Mesendoderm (in vitro differentiated cells): ENCODE measurements around the gene SEC16A.
"Not testable (repeated sequence)": the region's sequence is repeated elsewhere in the genome, so short reads cannot be mapped to it uniquely, and the experiment has no call there.

Experiments
- DNase-seq: peaks from one replicate; pipeline ENCODE4 v3.0.0; 2013
- H2AK5ac ChIP-seq: 2 replicates; pipeline ENCODE4 v1.6.1; 2013; ENCODE audit warnings: low read length, inconsistent platforms
- H2BK120ac ChIP-seq: 2 replicates; pipeline ENCODE4 v1.6.1; 2013; ENCODE audit warnings: low read depth, mild to moderate bottlenecking, low read length, moderate library complexity, mixed read lengths
- H2BK15ac ChIP-seq: replicated peaks from 2 replicates; pipeline ENCODE4 v1.6.1; 2013; ENCODE audit warnings: low read depth, mild to moderate bottlenecking, moderate library complexity
- H2BK5ac ChIP-seq: 2 replicates; pipeline ENCODE4 v1.6.1; 2013; ENCODE audit warnings: low read length, inconsistent platforms
- H3K18ac ChIP-seq: 2 replicates; pipeline ENCODE4 v1.6.1; 2013; ENCODE audit warnings: mild to moderate bottlenecking, low read length, mixed read lengths
- H3K23ac ChIP-seq: one replicate; pipeline ENCODE4 v1.6.1; 2013; ENCODE audit warnings: low read length
- H3K27ac ChIP-seq: 2 replicates; pipeline ENCODE4 v1.5.1; 2013; ENCODE audit warnings: low read depth, mild to moderate bottlenecking, inconsistent platforms, low read length, moderate library complexity
- H3K27me3 ChIP-seq: 2 replicates; pipeline ENCODE4 v1.6.1; 2013; ENCODE audit warnings: low read length, control low read depth, mild to moderate bottlenecking, inconsistent platforms; ENCODE audit not compliant: insufficient read depth, poor library complexity
- H3K36me3 ChIP-seq: 2 replicates; pipeline ENCODE4 v1.6.1; 2013; ENCODE audit warnings: low read length, inconsistent platforms; ENCODE audit not compliant: control insufficient read depth, insufficient read depth
- H3K4ac ChIP-seq: one replicate; pipeline ENCODE4 v1.6.1; 2013; ENCODE audit warnings: low read depth, mild to moderate bottlenecking, low read length, moderate library complexity
- H3K4me1 ChIP-seq: 2 replicates; pipeline ENCODE4 v1.6.1; 2013; ENCODE audit warnings: low read depth, low read length, inconsistent platforms; ENCODE audit not compliant: control insufficient read depth
- H3K4me2 ChIP-seq: 2 replicates; pipeline ENCODE4 v1.6.1; 2013; ENCODE audit warnings: low read length
- H3K4me3 ChIP-seq: 2 replicates; pipeline ENCODE4 v1.5.1; 2013; ENCODE audit warnings: mild to moderate bottlenecking, low read length
- H3K56ac ChIP-seq: one replicate; pipeline ENCODE4 v1.6.1; 2013; ENCODE audit warnings: low read length
- H3K79me1 ChIP-seq: 2 replicates; pipeline ENCODE4 v1.6.1; 2013; ENCODE audit warnings: low read length, inconsistent platforms
- H3K79me2 ChIP-seq: 2 replicates; pipeline ENCODE4 v1.6.1; 2013; ENCODE audit warnings: mild to moderate bottlenecking, low read length; ENCODE audit not compliant: control insufficient read depth, insufficient read depth
- H3K9ac ChIP-seq: 2 replicates; pipeline ENCODE4 v1.6.1; 2013; ENCODE audit warnings: low read length, inconsistent platforms
- H4K5ac ChIP-seq: one replicate; pipeline ENCODE4 v1.6.1; 2013; ENCODE audit warnings: low read length
- H4K8ac ChIP-seq: one replicate; pipeline ENCODE4 v1.6.1; 2013; ENCODE audit warnings: low read depth, mild to moderate bottlenecking, control low read depth, low read length, moderate library complexity
- WGBS: extraction: QIAGEN DNeasy Blood & Tissue Kit; methylation state at CpG from one replicate; pipeline ENCODE4 v1.1.7; 2013; ENCODE audit warnings: low lambda C conversion rate, missing lambda C conversion rate; ENCODE audit not compliant: insufficient coverage; ENCODE audit errors: extremely low coverage; 5-methylcytosine and 5-hydroxymethylcytosine counted together

SEC16A gene

DNA sequence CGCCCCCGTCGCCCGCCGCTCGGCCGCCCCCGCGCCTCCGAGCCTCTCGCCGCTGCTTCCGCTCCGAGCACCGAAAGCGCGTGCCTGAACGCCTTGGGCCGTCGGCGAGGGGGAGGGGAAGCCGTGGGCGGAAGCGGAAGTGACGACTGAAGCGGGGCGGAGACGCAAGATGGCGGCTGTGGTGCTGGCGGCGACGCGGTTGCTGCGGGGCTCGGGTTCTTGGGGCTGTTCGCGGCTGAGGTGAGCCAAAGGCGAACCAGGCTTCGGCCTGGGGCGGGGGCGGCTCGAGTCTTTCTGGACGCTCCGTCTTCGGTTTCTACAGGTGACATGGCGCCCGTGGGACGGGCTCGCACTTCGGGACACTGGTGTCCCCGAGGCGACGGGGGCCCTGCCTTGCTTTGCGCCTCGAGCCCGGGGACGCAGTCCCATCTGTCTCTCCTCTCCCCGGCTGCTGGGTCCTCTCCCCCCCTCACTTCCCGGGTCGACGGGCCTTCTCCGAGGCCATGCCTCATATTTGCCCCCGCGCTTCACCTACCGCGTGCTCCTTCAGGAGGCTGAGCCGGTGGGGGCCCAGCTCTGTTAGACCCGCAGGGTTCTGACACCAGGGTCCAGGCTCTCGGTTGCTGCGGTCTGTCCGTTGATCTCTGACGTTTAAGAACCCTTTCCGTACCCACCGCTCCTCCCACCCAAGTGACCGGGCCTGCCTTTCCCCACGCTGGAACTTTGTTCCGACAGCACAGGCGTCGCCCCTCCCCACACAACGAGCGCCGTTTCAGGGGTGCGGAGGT, 72.1 kb downstream of the SEC16A start, which contains the start of the genes ENTR1 and PMPCA:
TSS of gene ENTR1 (minus strand) at position 115 of the 788 bp plus-strand sequence. CDS start 217 bp downstream, outside the sequence.
TSS of gene PMPCA (plus strand) at position 159 of the 788 bp plus-strand sequence. CDS start at position 170, 11 bp downstream.
- Histone ChIP-seq H4K5ac (no peak within 1 kb of the TSS), H4K8ac (no peak within 1 kb of the TSS), H3K23ac (peak within 1 kb of the TSS; percentile 97), H2AK5ac (no peak within 1 kb of the TSS), H3K27me3 (no peaks in the 10 kb centered on the region), H2BK15ac (no peak within 1 kb of the TSS), H3K4ac (peak within 1 kb of the TSS; percentile 66), H3K36me3 (peaks cover 10% of the 10 kb centered on the region), H3K56ac (peak within 1 kb of the TSS; percentile 95), H2BK5ac (peak within 1 kb of the TSS; percentile 55), H3K9ac (peak within 1 kb of the TSS; percentile 91), H3K4me3 (peak within 1 kb of the TSS; percentile 83), H3K4me2 (peak within 1 kb of the TSS; percentile 88), H3K27ac (peak within 1 kb of the TSS; percentile 30), H3K79me2 (peaks cover 42% of the 10 kb centered on the region), H3K79me1 (peaks cover 31% of the 10 kb centered on the region), H3K4me1 (peaks cover 5% of the 10 kb centered on the region), H3K18ac (peak within 1 kb of the TSS; percentile 34), H2BK120ac (no peak within 1 kb of the TSS)
- WGBS, result no CpG with 5 or more reads among the region's 83 CpGs
- peak; percentile 92 for DNase-seq

DNA sequence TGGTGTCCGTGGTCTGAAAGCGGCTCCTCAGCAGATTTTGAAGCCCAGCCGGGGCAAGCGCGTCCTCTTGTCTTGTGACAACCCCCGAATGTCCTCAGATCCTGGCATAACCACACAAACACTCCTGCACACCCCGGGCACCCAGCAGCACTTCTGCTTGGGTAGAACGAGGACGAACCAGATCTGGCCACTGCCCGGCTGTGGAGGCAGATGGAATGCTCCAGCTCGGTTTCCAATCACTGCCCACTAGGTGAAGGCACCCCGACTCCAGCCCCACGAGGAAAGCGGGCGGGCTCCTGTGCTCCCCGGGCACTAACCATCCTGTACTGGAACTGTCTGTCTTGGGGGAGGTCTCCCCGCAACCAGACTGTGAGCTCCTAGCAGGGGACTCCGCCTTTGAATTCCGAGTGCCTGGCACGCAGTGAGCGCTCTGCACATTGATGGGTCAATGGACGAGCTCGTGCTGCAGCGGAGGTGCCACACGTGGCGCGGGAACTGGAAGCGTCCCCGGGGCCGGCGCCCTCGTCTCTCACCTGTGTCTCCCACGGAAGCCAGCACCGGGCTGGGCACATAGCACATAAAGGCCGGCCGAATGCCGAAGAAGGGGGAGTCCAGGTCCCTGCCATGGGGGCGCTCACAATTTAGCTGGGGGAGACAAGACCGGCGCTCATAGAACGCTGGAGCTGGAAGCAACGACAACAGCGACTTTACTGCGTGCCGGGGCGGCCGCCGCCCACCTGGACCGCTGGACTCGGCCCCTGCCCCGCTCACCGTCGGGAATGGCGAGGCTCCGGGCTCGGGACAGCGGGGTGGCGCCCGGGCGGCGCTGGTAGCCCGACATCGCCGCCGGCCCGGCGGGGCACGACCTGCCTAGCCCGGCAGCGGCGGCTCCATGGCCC, 73.0 kb downstream of the SEC16A start:
- Histone ChIP-seq H3K56ac (peak overlapping the region; percentile 95), H3K36me3 (peaks cover 10% of the 10 kb centered on the region), H3K4ac (peak overlapping the region; percentile 66), H3K4me2 (peak overlapping the region; percentile 88), H3K4me3 (peak overlapping the region; percentile 82), H4K5ac (no peak overlapping the region), H3K18ac (peak overlapping the region; percentile 34), H2AK5ac (no peak overlapping the region), H3K79me1 (peaks cover 31% of the 10 kb centered on the region), H2BK15ac (no peak overlapping the region), H4K8ac (no peak overlapping the region), H3K23ac (peak overlapping the region; percentile 97), H3K9ac (peak overlapping the region; percentile 91), H2BK5ac (peak overlapping the region; percentile 55), H3K79me2 (peaks cover 42% of the 10 kb centered on the region), H3K4me1 (peaks cover 5% of the 10 kb centered on the region), H3K27me3 (no peaks in the 10 kb centered on the region), H3K27ac (peak overlapping the region; percentile 30), H2BK120ac (no peak overlapping the region)
- WGBS, result no CpG with 5 or more reads among the region's 71 CpGs
- peak; percentile 44 for DNase-seq

DNA sequence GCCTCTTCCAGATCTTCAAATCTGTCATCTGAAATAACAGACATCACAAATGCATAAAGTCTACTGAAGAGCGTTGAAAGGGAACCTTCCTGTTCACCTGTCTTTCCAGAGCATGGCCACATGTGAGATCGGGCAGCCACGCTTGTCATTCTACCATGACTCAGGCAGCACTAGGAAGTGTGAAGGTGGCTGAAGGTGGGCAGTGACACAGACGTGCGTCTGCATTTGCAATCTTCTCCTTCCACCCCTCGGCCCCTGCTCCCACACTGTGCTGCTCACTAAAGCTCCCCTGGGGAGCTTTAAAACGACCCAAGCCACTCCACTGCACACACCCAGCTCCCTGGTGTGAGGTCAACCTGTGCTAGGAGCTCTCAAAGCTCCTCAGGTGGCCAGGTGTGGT, 74.9 kb downstream of the SEC16A start:
- no peak for DNase-seq
- Histone ChIP-seq H2BK120ac (no peak overlapping the region), H3K56ac (no peak overlapping the region)

DNA sequence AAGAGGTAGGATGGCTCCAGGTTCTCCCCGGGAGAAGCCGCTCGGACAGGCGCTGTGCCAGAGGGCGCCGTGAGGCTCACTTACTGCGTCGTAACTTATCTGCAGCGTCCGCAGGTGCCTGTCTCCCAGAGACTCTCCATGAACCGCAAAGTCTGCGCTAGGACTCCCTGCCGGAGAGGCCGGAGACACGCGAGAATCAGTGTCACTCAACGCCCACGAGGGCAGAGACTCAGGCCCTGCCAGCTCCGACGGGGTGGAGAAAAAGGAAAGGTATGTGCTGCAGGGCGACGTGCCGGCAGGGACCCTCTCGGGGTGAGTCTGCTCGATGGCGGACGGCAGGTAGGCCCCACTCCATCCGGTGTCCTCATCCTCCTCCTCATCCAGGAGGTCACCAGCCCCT, 75.8 kb downstream of the SEC16A start:
- not testable (repeated sequence) for H3K9ac ChIP-seq

More for the DNA sequence above, 74.9 kb downstream of the SEC16A start:
- Histone ChIP-seq H3K27me3 (no peaks in the 10 kb centered on the region), H3K18ac (no peak overlapping the region), H4K5ac (no peak overlapping the region), H3K79me1 (peaks cover 22% of the 10 kb centered on the region), H3K4me3 (no peak overlapping the region), H3K9ac (no peak overlapping the region), H3K36me3 (peaks cover 5% of the 10 kb centered on the region), H3K4me1 (peaks cover 5% of the 10 kb centered on the region), H4K8ac (no peak overlapping the region), H3K79me2 (peaks cover 34% of the 10 kb centered on the region), H3K4me2 (no peak overlapping the region), H3K4ac (no peak overlapping the region), H2BK15ac (no peak overlapping the region), H2BK5ac (no peak overlapping the region), H3K23ac (no peak overlapping the region), H2AK5ac (no peak overlapping the region), H3K27ac (no peak overlapping the region)
- WGBS, result no CpG with 5 or more reads among the region's 7 CpGs

DNA sequence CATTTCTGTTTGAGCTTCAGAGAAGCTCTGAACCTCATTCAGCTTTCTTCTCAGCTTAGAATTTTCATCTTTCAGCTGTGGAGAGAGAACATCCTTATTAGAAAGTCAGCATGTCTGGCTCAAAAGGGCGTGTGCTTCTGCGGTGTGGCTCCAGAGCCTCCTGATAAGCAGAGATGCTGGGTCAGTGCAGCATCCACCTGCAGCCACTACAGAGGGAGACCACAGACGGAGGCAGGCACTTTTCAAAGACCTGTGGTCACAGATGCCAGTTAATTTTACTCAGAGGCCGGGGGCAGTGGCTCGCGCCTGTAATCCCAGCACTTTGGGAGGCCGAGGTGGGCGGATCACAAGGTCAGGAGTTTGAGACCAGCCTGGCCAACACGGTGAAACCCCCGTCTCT, 76.9 kb downstream of the SEC16A start:
- not testable (repeated sequence) for H3K9ac ChIP-seq, H3K27me3 ChIP-seq, H3K27ac ChIP-seq, H3K56ac ChIP-seq, H3K4me3 ChIP-seq, H3K4me2 ChIP-seq, H3K18ac ChIP-seq, H2BK15ac ChIP-seq, H3K4ac ChIP-seq, H3K23ac ChIP-seq, H4K8ac ChIP-seq, DNase-seq, H2BK5ac ChIP-seq, H2BK120ac ChIP-seq, H4K5ac ChIP-seq, H3K36me3 ChIP-seq, H2AK5ac ChIP-seq, H3K4me1 ChIP-seq
- Histone ChIP-seq H3K79me2 (peaks cover 18% of the 10 kb centered on the region), H3K79me1 (peaks cover 11% of the 10 kb centered on the region)
- WGBS, result no CpG with 5 or more reads among the region's 10 CpGs

More for the DNA sequence above, 75.8 kb downstream of the SEC16A start:
- H3K27ac ChIP-seq, H4K5ac ChIP-seq, H3K4me2 ChIP-seq, H3K4me1 ChIP-seq, H3K4me3 ChIP-seq, H2BK15ac ChIP-seq, H3K36me3 ChIP-seq, H3K27me3 ChIP-seq, H3K56ac ChIP-seq, H2BK5ac ChIP-seq, H3K4ac ChIP-seq, H3K18ac ChIP-seq, DNase-seq, H2AK5ac ChIP-seq, H4K8ac ChIP-seq, H3K23ac ChIP-seq, H2BK120ac ChIP-seq: not testable (repeated sequence)
- Histone ChIP-seq H3K79me2 (peaks cover 29% of the 10 kb centered on the region), H3K79me1 (peaks cover 19% of the 10 kb centered on the region)
- no CpG with 5 or more reads among the region's 28 CpGs for WGBS
